ENCODE results near the gene PLEKHG4B. TPM values are rescaled to one million over a fixed set of nuclear protein-coding genes. Genes with fewer than 3 reads are reported as not detected.

Gene PLEKHG4B
- polyA plus RNA-seq, 1 donor from 2014 or later = 0.78 TPM

DNA sequence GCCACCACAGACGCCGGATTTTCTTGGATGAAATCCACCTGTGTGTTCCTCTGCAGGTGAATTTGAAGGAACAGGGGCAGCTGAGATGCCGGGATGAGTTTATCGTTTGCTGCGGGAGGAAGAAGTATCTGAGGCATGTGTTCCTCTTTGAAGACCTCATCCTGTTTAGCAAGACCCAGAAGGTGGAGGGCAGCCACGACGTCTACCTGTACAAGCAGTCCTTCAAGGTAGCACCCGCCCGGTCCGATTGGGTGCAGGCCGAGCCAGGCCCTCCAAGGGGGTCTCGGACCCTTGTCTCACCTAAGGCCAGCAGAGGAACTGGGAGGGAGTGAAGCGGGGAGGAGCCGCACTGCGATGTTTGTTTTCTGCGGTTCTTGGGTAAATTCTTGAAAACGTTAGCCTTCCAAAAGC is 80.9 kb downstream of the PLEKHG4B start:
- no peak overlapping the region for H3K4me3 ChIP-seq (ENCODE audit: low read length)
- TF ChIP-seq POLR2AphosphoS5 (IDR thresholded peaks at IDR 0.05) (no peak), RAD21 (conservative IDR thresholded peaks at IDR 0.05) (no peak), CTCF (IDR thresholded peaks at IDR 0.05; ENCODE audit: poor library complexity, severe bottlenecking) (no peak)
- TF ChIP-seq, protein P1, sequence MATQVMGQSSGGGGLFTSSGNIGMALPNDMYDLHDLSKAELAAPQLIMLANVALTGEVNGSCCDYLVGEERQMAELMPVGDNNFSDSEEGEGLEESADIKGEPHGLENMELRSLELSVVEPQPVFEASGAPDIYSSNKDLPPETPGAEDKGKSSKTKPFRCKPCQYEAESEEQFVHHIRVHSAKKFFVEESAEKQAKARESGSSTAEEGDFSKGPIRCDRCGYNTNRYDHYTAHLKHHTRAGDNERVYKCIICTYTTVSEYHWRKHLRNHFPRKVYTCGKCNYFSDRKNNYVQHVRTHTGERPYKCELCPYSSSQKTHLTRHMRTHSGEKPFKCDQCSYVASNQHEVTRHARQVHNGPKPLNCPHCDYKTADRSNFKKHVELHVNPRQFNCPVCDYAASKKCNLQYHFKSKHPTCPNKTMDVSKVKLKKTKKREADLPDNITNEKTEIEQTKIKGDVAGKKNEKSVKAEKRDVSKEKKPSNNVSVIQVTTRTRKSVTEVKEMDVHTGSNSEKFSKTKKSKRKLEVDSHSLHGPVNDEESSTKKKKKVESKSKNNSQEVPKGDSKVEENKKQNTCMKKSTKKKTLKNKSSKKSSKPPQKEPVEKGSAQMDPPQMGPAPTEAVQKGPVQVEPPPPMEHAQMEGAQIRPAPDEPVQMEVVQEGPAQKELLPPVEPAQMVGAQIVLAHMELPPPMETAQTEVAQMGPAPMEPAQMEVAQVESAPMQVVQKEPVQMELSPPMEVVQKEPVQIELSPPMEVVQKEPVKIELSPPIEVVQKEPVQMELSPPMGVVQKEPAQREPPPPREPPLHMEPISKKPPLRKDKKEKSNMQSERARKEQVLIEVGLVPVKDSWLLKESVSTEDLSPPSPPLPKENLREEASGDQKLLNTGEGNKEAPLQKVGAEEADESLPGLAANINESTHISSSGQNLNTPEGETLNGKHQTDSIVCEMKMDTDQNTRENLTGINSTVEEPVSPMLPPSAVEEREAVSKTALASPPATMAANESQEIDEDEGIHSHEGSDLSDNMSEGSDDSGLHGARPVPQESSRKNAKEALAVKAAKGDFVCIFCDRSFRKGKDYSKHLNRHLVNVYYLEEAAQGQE (IDR thresholded peaks at IDR 0.05; ENCODE audit: borderline replicate concordance) = no peak

GRCh38 chr5:173392-174290 is 81.7 kb downstream of the PLEKHG4B start:
- Histone ChIP-seq H3K4me3 (ENCODE audit: low read length) (no peak overlapping the region), H3K4me2 (ENCODE audit: low read length) (no peak overlapping the region), H3K9ac (ENCODE audit: low read length) (no peak overlapping the region), H3K36me3 (ENCODE audit: insufficient read depth, low read length) (no peaks in the 10 kb centered on the region), H3K9me3 (ENCODE audit: low read length) (no peaks in the 10 kb centered on the region), H3F3A (ENCODE audit: insufficient read depth, low read length, poor library complexity, severe bottlenecking) (no peaks in the 10 kb centered on the region), H3K27me3 (ENCODE audit: insufficient read depth, low read depth, low read length) (no peaks in the 10 kb centered on the region), H3K9me2 (ENCODE audit: insufficient read depth, low read length) (no peaks in the 10 kb centered on the region), H2AFZ (ENCODE audit: low read depth, low read length) (no peak overlapping the region), H3K27ac (ENCODE audit: low read length) (no peak overlapping the region), H3K79me2 (replicated peaks; ENCODE audit: insufficient read depth, low read length) (no peaks in the 10 kb centered on the region), H4K20me1 (ENCODE audit: insufficient read depth) (no peaks in the 10 kb centered on the region)
- no peak for TF ChIP-seq POLR2AphosphoS5 (IDR thresholded peaks at IDR 0.05)

More for the DNA sequence above, 80.9 kb downstream of the PLEKHG4B start:
- H3K27ac ChIP-seq (ENCODE audit: low read length) = no peak overlapping the region
- no peaks in the 10 kb centered on the region for H4K20me1 ChIP-seq (ENCODE audit: insufficient read depth)
- H3K36me3 ChIP-seq (ENCODE audit: insufficient read depth, low read length) = no peaks in the 10 kb centered on the region
- H3K9me2 ChIP-seq (ENCODE audit: insufficient read depth, low read length) = no peaks in the 10 kb centered on the region
- no peaks in the 10 kb centered on the region for H3K9me3 ChIP-seq (ENCODE audit: low read length)
- no peaks in the 10 kb centered on the region for H3K79me2 ChIP-seq (replicated peaks; ENCODE audit: insufficient read depth, low read length)
- H3F3A ChIP-seq (ENCODE audit: insufficient read depth, low read length, poor library complexity, severe bottlenecking) = no peaks in the 10 kb centered on the region
- H3K9ac ChIP-seq (ENCODE audit: low read length) = no peak overlapping the region
- no peak overlapping the region for H3K4me2 ChIP-seq (ENCODE audit: low read length)
- no peak overlapping the region for H2AFZ ChIP-seq (ENCODE audit: low read depth, low read length)
- H3K27me3 ChIP-seq (ENCODE audit: insufficient read depth, low read depth, low read length) = no peaks in the 10 kb centered on the region

- Histone ChIP-seq H3K27ac (ENCODE audit: low read length) (no peak overlapping the region), H3K79me2 (replicated peaks; ENCODE audit: insufficient read depth, low read length) (no peaks in the 10 kb centered on the region), H2AFZ (ENCODE audit: low read depth, low read length) (no peak overlapping the region), H3K9me3 (ENCODE audit: low read length) (no peaks in the 10 kb centered on the region), H4K20me1 (ENCODE audit: insufficient read depth) (no peaks in the 10 kb centered on the region), H3K27me3 (ENCODE audit: insufficient read depth, low read depth, low read length) (no peaks in the 10 kb centered on the region), H3K9me2 (ENCODE audit: insufficient read depth, low read length) (no peaks in the 10 kb centered on the region), H3K4me2 (ENCODE audit: low read length) (no peak overlapping the region), H3K9ac (ENCODE audit: low read length) (no peak overlapping the region), H3F3A (ENCODE audit: insufficient read depth, low read length, poor library complexity, severe bottlenecking) (no peaks in the 10 kb centered on the region), H3K4me3 (ENCODE audit: low read length) (no peak overlapping the region), H3K36me3 (ENCODE audit: insufficient read depth, low read length) (no peaks in the 10 kb centered on the region)
- TF ChIP-seq SMC3 (conservative IDR thresholded peaks at IDR 0.05; ENCODE audit: poor library complexity) (no peak), EP300 (conservative IDR thresholded peaks at IDR 0.05; ENCODE audit: poor library complexity, severe bottlenecking) (no peak), POLR2AphosphoS5 (IDR thresholded peaks at IDR 0.05) (no peak), CTCF (IDR thresholded peaks at IDR 0.05; ENCODE audit: poor library complexity, severe bottlenecking) (no peak), MXI1 (conservative IDR thresholded peaks at IDR 0.05; ENCODE audit: poor library complexity, severe bottlenecking) (no peak), EZH2 (IDR thresholded peaks at IDR 0.05; ENCODE audit: borderline replicate concordance, insufficient read depth, low read length, poor library complexity, severe bottlenecking) (no peak), RAD21 (conservative IDR thresholded peaks at IDR 0.05) (no peak), TAF1 (IDR thresholded peaks at IDR 0.05; ENCODE audit: low read depth) (no peak)
- TF ChIP-seq, protein P1 (IDR thresholded peaks at IDR 0.05; ENCODE audit: borderline replicate concordance) = no peak
Observed at GRCh38 chr5:174291-174600, 82.3 kb downstream of the PLEKHG4B start.
